Astrocyte of the spinal cord (primary cell): ENCODE data around the gene FXYD3.
"Not testable (repeated sequence)": the region's sequence is repeated elsewhere in the genome, so short reads cannot be mapped to it uniquely, and the experiment has no call there.

ENCODE experiments used
- DNase-seq: peaks from one replicate; pipeline ENCODE4 v3.0.0; 2011; ENCODE audit warnings: low read depth, low spot score
- H3K4me3 ChIP-seq: 2 replicates; pipeline ENCODE4 v1.5.1; 2011; ENCODE audit warnings: low read depth, mild to moderate bottlenecking, low read length, moderate library complexity
- CTCF ChIP-seq: IDR thresholded peaks from 2 replicates; pipeline ENCODE4 v1.5.1; 2012; ENCODE audit warnings: low read depth, mild to moderate bottlenecking, low read length, inconsistent platforms
- in situ Hi-C: cut with HindIII; loops from 2 replicates; pipeline ENCODE4 v1.10.0; 2017; ENCODE audit warnings: low sequenced_read_pairs

The FXYD3 gene

GRCh38 chr19:35127871-35128270, 12.2 kb downstream of the FXYD3 start:
- no peak for DNase-seq
- TF ChIP-seq CTCF: no peak
- in situ Hi-C loops: no loop called here
- H3K4me3 ChIP-seq: no peak overlapping the region

GRCh38 chr19:35128398-35129057, 12.9 kb downstream of the FXYD3 start:
- no peak for DNase-seq
- no peak overlapping the region for H3K4me3 ChIP-seq
- TF ChIP-seq CTCF: no peak
- in situ Hi-C loops: no loop called here

GRCh38 chr19:35129724-35130274, 14.2 kb downstream of the FXYD3 start:
- H3K4me3 ChIP-seq, in situ Hi-C loops, DNase-seq: not testable (repeated sequence)

GRCh38 chr19:35130761-35131720, 15.4 kb downstream of the FXYD3 start:
- H3K4me3 ChIP-seq: no peak overlapping the region
- in situ Hi-C loops: no loop called here
- no peak for DNase-seq
- TF ChIP-seq CTCF: no peak

- TF ChIP-seq CTCF: no peak
- no peak for DNase-seq
- no peak overlapping the region for H3K4me3 ChIP-seq
- in situ Hi-C loops: no loop called here
These were observed 16.6 kb downstream of the FXYD3 start for GRCh38 chr19:35132254-35132653.

GRCh38 chr19:35133826-35134225, 18.2 kb downstream of the FXYD3 start:
- TF ChIP-seq CTCF: no peak
- DNase-seq: no peak
- H3K4me3 ChIP-seq: no peak overlapping the region
- in situ Hi-C loops: no loop called here
